ENCODE data around the gene KCND3.
"Not testable (repeated sequence)": the region's sequence is repeated elsewhere in the genome, so short reads cannot be mapped to it uniquely, and the experiment has no call there.

KCND3 gene

DNA sequence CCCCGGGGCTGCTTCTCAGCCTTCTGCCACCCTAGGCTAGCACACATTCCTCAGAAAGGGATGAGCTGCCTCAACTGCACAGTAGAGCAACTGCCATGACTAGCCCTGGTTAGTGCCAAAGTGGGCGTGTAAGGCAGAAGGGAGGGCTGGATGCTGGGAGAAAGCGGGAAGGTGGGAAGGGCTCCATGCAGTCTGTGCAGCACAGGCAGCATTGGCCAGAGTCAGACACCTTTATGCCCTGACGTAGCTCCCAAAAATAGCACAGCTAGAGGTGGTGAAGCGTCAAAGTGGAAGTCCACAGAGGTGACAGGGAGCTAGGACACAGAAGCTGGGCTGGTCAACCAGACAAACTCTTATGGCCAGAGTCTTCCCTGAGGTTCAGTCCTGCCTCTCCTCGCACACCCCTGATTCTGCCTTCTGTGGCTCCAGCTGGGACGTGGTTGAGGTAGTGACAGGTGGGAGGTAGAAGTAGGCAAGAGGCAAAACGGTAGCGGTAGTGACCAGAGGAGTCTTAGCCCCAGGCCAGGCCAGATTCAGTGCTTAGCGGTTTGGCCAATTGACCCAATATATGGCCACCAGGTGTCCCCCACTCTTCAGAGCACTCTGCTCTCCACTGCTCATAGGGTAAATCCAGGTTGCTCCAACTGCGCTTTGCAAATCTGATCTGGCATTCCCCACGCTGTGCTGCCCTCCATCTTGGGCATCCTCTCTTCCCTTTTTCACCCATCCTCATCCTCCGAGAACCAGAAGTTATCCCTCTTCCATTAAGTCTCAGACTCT lies 188.2 kb downstream of the KCND3 start:
- no peak for DNase-seq

DNA sequence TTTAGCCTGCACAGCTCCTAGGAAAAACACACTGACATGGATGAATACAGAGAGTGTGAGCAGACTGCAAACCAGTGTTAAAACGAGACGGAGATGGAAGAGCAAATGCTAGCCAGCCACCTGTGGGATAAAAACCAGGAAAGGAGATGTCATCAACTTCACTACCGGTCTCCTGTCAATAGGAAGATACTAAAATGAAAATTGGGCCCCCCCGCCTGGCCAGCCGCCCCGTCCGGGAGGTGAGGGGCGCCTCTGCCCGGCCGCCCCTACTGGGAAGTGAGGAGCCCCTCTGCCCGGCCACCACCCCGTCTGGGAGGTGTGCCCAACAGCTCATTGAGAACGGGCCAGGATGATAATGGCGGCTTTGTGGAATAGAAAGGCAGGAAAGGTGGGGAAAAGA lies 189.7 kb downstream of the KCND3 start:
- DNase-seq = not testable (repeated sequence)

DNA sequence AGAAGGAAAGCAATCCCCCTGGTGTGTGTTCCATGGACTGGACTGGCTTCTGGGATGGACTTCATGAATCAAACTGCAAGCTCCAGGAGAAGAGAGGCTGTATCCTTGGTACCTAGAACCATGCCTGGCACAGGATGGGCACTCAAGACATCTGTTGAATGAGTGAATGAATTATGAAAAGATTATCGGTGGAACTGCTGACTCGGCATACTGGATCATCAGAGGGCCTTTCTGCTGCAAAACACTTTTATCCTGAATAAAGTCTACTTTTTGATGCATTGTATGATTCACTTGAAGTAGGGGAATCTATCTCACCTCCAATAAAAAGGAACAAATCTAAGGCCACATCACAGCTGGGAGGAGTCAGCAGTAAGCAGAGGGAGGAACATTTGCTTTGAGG lies 190.9 kb downstream of the KCND3 start:
- DNase-seq = no peak

DNA sequence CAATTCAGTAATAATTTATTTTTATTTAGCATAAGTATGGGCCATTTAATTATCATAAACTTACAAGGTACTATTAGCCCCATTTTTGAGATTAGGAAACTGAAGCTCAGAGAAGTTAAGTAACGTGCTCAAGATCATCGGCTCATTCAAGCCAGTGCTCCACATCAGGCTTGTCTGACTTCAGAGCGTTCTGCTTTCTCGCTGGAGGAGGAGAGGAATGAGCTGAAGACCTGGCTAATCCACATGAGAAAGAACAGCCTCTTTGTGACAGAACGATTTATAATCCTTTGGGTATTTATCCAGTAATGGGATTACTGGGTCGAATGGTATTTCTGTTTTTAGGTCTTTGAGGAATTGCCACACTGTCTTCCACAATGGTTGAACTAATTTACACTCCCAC lies 194.1 kb downstream of the KCND3 start:
- no peak for DNase-seq

DNA sequence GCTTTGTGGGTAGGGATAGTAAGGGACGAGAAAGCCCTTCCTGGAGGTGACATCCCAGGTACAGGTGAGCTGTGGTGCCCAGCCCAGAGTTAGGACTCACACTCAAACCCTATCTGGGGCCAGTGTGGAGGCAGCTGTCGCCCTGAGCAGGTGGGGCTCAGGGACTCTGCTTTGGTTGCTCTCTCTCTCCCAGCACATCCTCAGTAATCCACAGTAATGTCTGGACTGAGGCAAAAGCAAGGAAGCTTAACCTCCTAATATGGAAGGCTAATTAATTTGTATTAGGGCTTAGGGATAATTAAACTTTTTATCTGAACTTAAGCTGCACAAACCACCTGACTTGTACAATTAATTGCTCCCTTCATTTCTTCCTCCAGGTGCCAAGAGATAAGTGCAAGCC lies 195.5 kb downstream of the KCND3 start:
- DNase-seq = no peak

DNA sequence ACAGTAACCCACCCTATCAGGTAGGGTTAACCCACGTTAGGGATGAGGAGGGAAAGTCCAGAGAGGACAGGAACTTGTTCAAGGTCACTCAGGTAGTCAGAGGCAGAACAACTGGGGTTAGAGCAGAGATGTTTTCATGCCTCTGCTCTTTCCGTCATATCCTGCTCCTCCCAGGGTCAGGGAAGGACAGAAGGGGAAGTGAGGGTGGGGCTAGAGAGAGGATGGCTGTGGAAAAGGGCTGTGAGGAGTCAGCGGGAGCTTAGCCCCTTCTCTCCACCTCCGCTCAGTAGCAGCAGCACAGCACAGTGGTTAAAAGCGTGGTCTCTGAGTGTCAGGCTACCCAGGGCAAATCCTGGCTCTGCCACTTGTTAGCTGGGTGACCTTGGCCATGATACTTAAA lies 197.2 kb downstream of the KCND3 start:
- DNase-seq = no peak

DNA sequence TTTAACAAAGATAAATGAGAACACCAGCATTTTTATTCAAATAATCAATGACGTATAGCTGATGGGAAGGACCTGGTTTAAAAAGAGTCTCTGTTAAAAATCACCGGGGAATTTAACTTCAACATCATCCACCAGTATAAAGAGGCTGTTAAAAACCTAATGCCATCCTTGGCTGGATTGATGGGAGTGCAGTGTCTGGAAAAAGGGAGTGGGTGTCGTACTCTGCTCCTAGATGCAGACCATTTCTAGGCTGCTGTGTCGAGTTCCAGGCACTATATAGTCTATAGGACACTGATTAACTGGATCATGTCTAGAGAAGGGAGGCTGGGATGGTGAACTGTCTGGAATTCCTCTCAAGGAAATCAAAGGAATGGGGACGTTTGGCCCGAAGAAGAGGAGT lies 197.7 kb downstream of the KCND3 start:
- no peak for DNase-seq

DNA sequence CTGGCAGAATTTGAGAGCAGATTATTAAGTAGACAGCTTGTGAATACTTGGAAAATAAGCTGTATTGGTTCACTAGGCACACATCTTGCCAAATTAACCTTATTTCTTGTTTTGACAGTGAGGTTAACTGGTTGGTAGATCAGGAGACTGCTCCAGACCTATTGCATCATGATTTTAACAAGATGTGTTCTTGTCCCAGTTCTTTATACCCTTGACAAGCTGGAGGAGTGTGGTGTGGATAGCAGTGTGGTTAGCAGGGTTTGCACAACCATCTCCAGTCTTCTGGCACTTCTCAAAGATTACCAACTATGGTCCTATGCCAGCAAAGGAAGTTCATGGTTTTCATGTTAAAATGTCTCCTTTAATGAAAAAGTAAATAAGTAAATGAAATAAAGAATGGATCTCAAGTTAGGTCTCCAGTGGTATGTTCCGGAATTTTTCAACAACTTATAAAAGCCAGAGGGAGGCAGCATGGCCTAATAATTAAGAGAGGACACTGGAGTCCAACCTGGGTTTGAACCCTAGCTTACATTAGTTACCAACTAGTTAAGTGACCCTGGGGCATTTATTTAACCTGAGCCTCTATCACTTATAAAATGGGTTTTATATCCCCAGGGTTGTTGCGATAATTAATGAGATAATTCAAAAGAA lies 199.7 kb downstream of the KCND3 start:
- DNase-seq = no peak

DNA sequence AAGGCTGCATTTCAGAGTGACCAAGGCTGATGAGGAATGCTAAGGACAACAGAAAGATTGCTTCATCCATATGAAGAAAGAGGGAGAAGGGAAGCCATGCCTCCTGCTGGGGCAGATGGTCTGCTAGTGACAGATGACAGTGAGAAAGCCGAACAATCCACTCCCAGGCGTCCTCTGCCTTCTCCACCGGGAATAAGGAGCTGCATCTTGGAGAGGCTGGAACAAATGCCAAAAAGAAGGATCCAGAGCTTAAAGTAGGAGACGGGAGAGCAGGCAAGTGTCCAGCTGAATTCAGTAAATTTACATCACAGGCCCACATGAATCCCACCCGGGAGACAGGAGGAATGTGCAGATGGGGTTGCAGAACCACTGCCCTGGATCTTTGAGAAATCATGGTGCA lies 200.3 kb downstream of the KCND3 start:
- DNase-seq = no peak

DNA sequence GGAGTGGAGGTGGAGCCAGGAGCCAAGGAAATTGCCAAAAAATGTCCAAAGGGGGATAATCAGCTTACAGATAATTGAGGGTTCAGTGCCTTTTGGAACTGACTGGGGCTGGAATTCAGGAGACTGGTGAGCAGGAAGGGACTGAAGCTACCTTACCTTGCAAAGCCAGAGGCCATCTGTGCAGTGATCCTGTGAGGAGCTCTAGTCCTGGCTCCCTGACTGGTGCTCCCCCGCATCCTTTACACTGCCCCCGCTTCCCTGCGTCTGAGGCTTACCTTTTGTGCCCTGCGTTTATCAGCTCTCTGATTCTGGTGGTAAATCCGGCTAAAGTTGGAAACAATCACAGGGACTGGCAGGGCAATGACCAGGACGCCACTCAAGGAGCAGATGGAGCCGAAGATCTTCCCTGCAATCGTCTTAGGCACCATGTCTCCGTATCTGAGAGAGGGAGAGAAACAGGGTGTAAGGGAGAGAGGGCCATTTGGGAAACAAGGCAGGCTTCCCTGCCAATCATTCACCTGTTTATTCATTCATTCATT lies 202.7 kb downstream of the KCND3 start:
- no peak for DNase-seq

DNA sequence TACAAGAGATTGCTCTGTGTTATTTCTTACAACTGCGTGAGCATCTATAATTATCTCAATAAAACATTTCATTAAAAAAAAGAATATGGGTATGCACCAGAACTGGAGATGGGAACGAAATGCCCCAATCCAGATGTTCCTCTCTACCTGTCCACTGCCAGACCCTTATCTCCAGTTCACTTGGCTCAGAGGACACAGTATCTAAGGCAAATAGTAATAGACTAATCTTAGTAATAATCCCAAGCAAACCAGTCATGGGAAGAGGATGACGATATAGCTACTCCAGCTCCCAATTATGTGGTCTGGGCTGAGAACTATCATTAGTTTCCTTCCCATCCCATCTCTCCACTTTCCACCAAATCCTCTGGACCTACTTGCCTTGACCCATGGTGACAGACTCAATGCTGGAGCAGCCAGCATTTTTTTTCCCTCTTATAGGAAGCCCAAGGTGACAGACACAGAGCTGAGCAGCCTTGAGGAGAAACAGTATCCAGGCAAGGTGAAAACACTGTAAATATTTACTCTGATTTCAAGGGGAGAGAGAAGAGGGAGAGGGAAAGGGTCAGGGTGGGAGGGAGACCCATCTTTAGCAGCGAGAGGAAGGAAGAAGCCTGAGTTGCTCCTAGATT lies 205.1 kb downstream of the KCND3 start:
- no peak for DNase-seq

DNA sequence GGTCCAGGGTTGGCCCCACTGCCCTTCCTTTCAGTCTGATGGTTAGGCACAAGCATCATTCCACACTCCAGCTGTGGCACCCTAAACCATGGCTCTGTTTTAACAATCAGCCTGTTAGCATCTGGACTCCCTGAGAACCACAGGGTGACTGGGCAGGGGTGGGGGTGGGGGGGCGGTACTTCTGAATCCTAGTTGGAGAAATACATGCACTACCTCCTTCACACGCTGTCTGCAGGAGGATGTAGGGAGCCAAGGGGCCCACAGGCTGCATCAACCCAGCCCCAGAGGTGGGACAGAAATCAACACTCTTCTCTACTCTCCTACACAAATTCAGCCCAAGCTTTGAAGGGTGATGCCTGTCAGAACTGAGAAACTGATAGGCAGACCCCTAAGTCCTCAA lies 209.9 kb downstream of the KCND3 start:
- DNase-seq = no peak

DNA sequence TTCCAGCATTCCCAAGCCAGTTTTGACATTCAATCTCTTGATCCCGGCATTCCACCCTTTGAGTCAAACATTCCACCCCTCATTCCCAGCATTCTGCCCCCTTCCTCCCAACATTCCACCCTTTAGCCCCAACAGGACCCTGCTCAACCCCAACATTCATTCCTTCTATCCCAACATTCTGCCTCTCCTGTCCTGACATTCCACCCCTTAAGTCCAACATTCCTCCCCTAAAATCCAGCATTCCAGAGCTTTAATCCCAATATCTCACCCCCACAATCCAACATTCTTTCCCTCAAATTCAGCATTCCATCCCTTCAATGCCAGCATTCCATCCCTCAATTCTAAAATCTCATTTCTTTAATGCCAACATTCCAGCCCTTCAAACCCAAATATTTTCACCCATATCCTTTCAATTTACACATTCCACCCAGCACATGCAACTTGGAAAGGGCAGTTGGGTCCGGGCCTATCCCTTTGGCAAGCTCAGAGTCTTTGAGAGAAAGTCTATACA lies 210.9 kb downstream of the KCND3 start:
- DNase-seq = no peak

DNA sequence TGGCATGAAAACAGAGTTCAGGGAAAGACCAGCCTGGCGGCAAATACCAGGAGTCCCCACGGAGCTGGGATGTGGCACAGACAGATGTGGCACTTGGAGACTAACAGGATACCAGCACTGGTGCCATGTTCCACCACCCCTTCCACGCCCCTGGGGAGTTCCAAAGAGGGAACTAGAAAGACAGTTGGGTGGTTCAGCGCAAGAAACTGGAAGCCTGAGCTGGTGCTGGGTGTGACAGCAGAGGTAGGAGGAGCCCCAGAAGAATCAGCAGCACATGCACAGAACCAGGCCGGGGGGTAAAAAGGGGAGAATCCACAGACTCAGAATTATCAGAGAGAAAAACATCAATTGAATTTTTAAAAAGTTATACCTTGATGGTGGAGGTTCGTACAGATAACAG lies 211.4 kb downstream of the KCND3 start:
- DNase-seq = no peak

DNA sequence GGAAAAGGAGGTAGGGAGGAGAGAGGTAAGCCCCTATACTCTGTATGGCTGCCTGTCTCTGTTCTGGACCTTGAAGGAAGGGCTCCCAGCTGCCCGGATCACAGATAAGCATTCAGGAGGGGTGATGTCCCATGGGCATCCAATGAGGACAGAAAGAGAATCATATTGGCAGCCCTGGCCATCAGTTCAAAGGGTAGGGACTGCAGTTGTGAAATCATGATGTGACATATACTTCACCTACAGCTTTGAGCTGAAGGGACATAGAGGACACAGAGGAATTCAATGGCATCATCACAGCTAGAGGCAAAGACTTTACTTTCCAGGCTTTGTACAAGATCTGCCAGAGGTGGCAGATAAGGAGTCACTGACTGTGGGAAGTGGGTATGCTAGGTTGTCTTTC lies 212.2 kb downstream of the KCND3 start:
- DNase-seq = no peak

DNA sequence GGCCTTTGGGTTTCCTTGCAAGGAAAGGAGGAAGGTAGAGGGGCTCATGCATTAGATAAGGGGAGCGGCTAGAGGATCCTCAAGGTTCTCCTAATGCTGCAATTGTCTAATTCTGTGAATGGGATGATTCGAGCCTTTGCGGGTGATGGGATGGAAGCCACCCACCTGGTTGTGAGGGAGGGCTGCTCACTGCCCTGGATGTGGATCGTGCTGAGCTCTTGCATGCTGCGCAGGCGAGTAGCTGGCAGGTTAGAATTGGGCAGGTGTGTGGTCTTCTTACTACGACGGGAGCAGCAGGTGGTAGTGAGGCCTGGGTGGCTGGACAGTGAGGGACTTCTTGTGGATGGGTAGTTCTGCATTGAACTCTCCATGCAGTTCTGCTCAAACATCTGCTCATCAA lies 212.6 kb downstream of the KCND3 start:
- DNase-seq = no peak

DNA sequence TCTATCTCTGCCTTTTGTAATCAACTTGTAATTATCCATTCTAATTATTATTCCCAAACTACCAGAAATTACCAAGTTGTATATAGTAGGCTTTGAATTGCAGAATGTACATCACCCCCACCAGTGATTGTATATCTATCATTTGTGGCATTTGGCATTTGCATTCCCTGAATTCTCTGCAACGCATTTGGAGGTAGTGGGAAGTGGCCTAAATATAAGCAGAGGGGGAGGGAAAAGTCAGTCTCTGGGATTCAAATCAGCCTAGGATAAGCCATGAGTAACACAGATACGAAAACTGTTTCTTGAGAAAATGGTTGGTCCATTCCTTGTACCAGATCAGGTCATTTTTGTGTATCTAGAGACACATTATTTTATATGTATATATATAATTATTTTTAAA lies 213.1 kb downstream of the KCND3 start:
- DNase-seq = no peak

DNA sequence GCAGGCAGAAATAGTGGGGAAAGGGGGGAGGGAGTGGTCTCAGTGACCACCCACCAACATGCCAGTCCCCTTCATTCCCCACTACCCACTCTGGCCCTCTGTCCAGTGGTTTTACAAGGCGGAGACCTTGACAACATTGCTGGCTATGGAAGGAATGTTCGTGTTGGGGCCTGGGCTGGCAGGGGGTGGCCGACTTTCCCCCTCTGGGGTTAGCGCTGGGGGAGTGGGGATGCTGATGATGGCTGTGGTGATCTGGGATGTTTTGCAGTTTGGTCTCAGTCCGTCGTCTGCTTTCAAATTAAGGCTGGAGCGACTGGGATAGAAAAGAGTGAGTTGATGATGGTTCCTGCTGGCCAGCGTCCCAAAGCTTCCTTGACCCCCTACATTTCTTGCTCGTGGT lies 213.5 kb downstream of the KCND3 start:
- DNase-seq = no peak

DNA sequence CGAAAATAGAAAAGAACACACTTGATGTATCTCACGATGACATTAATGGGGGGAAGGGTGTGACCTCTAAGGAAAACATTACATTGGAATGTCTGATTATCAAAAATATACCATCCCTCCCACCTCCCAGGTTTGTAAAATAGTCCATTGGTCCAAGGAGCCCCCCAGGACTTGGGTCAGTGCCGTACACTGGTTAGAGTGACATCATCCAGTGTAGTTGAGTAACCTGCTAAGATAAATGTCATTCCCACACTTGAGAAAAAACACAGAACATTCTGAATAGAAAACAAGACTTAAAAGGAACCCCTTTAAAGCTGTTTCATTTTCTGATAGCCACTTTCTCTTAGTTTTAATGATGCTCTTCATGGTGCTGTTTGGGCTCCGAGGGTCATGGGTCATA lies 218.6 kb downstream of the KCND3 start:
- no peak for DNase-seq

DNA sequence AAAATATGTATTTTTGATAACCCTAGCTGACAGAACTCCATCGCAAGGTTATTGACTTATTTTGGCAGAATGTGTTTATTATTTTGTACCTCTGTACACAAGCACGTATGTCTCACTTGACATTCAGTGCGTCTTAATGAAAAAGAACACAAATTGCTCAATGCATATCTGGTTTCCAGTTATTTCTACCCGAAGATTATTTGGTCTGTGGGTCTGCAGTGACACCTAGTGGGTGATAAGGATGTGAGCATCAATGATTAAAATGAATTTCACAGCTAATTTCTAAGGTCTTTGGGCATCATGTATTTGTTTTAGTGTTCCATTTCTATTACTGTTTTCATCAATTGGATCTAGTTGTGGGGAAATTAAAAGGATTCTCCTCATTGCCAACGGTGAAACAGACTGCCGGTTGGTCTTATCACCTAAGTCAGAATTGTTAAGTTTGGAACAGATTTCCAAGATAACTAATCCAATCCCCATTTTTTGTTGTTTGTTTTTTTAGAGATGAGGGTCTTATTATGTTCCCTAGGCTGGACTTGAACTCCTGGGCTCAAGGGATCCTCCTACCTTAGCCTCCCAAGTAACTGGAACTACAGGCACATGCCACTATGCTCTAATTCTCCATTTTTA lies 219.8 kb downstream of the KCND3 start:
- peak; percentile 25 for DNase-seq

DNA sequence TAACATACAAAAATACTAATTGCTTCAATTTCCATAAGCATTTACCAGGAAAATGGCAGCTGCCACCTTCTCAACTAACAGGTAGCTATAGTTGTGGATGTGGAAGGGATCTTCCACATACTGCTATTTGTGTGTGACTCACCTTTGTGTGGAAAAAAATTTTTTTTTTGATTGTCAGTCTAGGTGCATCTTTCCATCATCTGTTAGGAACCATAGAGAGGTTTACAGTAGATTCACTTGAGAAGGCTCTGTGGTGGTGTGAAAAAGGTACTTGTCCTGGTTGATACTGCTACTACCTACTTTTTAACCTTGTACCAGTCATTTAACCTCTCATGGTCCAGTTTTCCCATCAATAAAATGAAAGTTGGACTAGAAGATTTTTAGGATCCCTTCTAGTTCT lies 220.8 kb downstream of the KCND3 start:
- no peak for DNase-seq

DNA sequence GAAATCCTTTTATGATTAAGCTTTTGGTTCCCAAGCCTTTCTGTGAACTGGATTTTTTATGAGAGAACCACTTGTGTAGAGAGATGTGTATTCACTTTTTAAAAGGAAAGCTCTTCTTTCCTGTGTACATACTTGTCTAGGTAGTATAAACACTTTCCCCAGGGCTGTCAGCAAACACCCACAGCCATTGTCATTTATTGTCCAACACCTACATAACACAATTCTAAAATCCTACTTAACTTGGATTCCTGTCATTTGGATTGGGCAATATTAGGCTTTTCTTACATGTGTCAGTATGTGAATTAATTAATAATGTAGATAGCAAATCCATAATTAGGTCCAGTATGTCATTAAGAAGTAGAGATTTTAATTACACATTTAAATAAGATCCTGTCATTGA lies 221.4 kb downstream of the KCND3 start:
- DNase-seq = no peak

DNA sequence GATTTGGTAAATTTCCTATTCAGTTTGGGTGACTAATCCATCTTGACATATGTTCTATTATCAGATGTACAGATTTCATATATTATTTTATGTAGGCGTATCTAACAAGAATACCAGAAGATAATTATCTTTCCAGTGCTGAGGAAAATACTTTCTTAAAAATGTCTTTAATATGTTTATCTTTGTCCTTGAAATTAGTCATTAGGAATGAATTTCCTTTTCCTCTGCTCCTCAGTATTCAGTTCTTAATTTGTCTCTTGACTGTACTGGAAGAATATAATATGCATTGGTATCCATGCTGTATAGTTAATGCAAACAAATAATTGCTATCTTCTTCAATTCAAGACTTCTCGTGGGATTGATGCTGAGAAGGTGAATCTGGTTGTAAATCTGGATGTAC lies 227.1 kb downstream of the KCND3 start:
- DNase-seq = no peak

All from CD4-positive, alpha-beta T cell treated with Interferon gamma for 1 hour (primary cell).